GM19099 (cell line): ENCODE results near the gene GINS1.
A peak's percentile ranks its signal among the peaks of the same experiment; 100 is the strongest.

Source experiments
- POLR2A ChIP-seq: IDR thresholded peaks from 3 replicates; pipeline ENCODE4 v1.6.1; 2011; ENCODE audit warnings: low read depth; ENCODE audit not compliant: insufficient read length; ENCODE audit errors: extremely low read depth

GINS1 gene

DNA sequence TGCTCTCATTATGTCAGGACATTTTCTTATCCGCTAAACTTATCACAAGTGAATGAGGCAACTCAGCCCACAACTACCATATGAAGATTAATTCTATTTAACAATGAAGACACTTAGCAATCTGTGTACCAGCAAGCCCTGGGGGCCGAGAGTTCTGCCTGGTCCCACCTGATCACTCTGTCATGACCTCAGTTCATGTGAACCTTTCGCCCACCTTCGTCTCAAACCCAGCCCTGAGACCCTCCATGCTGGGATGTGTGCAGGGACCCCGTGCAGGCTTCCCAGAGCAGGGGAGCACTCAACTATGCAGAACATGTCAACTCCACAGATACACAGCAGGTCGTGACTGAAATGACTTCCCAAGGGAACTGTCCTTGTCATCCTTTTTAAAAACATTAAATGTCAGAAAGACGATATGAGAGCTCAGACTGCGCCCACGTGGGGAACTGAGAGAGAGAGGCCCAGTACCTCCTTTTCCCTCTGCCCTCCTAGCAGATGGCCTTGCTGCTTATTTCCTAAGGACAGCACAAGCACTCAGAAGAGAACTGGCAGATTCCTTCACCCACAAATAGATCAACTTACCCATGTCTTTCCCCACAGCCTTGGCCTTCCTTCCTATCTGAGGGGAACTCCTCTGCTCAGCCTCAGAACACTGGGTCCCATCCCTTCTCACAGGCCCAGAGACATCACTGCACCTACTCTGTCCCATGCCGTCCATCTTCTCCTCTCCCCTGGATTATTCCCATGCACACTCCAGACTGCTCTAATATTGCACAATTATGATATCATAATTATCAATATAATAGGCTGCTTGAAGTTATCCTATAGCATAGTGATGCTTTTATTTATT, 28.4 kb upstream of the GINS1 start:
- TF ChIP-seq POLR2A: no peak

DNA sequence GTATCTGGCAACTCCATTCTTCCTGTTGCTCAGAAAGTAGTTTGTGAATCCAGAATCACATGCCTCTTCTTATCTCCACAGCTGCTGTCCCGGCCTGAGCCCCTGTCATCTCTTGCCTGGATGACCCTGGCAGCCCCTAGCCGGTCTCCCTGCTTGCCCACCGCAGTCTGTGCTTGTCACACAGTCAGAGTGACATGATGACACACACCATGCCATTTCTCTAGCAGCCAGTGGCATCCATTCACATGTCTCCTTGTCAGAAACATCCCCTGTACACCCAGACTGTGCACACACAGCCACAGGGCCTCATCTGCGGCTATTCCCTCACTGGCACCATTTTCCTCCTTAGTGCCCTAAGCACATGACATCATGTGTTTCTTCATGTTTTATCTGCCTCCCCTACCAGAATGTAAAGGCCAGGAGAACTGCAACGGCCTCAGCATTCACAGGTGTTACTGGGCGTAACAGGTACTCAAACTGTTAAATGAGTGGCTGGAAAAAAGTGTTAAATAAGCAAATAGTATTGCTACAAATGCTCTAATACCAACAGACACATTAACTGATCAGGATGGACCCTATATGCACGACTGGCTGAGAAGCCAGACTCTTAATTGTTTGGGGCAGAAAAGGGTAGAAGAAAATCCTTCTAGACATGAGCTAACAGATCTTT, 26.4 kb upstream of the GINS1 start:
- no peak for TF ChIP-seq POLR2A

DNA sequence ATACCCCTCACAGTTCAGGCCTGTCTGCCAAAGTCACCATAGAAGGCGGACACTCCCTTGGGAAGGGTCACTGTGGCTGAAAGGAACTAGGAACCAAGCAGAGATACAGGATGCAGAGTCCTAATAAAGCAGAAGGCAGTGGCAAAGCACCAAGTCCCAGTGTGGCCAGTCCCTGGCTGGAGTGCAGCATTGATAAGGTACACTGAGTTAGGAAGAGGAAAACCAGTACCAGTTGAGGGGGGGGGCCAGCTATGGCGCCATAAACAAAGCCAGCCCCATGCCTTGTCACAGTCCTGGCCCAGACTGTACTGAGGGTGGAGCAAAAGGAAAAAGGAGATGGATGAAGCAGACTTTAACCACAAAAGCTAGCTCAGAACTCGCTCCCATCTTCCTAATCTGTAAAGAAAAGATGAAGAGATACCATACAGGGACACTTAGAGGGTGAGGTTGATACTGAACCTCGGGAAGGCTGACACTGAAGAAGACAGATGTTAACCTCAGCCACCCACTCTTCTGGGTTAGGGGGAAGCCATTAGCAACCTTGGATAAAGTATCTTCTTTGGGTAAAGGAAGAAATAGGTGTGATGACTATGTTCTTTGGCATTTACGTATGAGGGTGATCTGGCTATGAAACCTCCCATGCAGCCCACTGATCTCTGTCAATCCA, 24.6 kb upstream of the GINS1 start:
- no peak for TF ChIP-seq POLR2A

DNA sequence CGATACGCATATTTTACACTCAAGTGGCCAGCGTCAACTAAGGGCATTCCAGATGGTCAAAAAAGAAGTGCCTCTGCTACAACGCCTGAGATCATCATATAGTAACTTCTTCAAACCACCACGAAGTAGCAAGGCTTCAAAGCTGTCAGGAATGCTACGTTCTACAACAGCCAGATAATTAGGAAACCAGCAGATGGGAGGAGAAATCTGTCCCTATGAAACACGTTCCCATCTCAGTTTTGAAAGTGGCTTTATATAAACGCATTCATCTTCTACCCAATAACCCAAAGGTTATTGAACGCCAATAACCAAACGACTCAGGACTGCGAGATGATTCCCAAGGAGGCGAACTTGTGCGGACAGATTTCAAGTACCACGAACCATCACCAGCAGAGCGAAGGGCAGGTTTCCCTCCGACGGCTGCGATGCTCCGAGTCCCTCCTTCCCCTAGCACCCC, 18.0 kb upstream of the GINS1 start:
- TF ChIP-seq POLR2A: no peak

DNA sequence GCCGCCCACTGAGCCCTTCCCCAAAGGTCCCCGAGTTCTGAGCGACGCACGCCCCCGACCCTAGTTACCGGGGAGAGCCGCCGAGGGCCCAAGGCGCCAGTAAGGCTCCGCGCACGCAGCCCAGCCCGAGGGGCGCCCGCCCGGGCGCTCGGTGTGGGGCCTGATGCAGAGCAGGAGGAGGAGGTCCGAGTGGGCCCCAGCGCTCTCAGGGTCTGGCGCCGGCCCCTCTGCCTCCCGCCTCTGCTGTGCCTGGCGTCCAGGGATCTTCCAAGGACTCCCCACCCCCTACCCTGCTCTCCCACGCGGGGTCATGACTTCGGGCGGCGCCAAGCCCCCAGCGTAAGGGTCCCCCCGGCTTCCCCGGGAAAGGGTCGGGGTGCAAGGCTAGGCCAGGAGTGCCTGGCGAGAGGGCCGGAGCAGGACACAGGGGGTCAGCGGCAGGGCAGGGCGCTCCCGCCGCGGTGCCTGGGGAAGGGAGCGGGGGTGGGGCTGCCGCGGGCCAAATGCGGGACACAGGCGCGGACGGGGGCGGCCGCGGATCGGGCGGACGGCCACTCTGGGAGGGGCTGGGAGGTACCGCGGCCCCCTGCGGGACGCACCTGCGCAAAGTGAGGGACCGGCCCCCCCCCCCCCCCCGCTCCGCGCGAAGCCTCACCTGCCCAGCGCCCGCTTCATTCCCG, 17.5 kb upstream of the GINS1 start:
- TF ChIP-seq POLR2A: no peak

DNA sequence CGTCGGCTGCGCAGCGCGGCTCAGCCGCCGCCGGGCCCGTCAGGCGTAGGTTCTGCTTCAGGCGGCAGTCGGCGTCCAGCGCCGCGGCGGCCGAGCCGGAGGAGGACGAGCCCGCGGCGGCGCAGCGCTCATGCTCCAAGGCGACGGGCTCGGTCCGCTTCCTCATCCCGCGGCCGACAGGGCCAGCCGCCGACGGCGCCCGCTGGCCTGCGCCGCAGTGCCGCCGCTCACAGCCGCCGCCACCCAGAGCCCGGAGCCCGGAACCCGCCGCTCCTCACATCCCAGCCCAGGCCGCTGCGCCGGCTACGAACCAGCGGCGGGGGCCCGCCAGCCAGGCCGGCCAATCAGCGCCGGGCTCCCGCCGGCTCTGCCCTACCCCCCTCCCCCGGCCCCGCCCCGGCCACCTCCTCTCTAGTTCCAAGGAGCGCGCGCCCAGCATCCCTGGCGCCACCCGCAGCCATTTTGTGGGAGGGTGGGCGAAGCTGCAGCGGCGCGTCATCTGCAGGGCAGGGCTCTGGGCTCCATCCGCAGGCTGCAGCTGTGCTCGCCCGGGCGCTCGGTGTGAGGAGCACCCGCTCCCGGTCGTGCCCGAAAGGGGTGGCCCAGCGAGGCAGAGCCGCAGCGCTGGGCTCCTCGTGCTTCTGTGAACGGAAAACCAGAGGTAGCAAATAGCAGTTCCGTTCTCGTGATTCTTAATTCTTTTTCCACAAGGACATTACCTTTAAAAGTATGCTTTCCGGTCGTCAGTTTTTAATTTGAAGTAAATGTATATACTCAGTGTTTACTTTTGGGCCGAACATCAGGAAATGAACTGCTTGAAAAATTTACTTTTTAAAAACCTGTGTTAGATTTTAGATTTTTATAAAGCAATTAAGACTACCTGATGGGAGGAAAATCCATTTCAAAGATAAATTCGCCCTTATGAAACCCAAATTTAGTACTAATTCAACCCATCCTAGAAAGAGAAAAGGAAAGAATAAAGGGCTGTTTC, 16.6 kb upstream of the GINS1 start, which contains the start of gene ABHD12:
Gene ABHD12 (minus strand): TSS at position 298 of the 991 bp plus-strand sequence. CDS start 132 bp downstream, at position 166.
- peak; percentile 93 for TF ChIP-seq POLR2A

DNA sequence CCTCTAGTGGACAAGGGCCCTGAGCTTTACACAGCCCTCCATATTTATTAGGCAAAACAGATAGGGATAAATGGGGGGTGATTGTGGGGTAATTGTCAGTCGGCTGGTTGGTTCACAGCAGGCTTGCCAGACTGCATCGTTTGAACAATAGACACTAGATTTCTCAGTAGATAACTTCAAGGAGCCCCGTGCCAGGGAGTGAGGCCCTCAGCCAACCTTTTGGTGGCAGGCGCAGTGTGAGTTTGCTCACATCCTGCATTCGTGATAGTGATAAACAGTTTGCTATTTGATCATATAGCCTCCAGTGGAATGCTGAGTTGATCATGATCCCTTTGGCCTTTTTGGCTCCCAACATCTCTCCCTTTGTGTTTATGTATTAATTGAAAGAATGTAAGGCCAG, 13.2 kb upstream of the GINS1 start:
- TF ChIP-seq POLR2A: no peak

DNA sequence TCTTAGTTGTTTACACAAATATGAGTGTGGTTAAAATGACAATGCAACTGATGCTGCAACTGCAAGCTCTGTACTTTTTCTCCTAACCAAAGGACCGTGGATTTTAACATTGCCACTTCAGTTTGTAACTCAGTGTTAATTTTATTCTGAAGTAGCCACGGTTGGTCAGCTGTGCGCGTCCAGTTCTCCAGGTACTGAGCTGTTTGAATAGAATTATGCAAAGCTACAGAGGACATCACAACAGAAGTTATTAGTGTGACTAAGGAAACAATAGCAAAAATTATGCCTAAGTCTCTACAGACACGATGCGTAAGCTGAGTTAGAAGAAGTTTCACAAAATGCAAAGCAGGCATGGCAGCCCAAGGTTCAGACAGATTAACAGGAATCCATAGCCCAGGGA, 12.5 kb upstream of the GINS1 start:
- no peak for TF ChIP-seq POLR2A

DNA sequence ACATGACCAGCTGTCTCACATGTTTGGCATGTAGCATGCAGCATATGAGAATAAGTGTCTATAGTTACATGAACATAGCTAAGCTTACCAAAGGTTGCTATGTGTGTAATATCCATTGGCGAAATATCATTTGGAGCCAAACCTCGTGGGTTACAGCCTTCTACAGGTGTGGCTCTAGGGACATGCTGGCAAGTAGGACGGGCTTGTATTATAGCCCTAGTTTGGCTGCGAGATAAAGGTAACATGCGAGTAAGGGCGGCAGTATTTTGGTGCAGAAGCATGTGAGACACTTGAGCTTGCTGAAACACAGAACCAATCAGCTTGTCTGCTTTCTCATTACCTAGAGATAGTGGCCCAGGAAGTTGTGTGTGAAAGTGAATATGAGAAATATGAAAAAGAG, 10.4 kb upstream of the GINS1 start:
- TF ChIP-seq POLR2A: no peak

DNA sequence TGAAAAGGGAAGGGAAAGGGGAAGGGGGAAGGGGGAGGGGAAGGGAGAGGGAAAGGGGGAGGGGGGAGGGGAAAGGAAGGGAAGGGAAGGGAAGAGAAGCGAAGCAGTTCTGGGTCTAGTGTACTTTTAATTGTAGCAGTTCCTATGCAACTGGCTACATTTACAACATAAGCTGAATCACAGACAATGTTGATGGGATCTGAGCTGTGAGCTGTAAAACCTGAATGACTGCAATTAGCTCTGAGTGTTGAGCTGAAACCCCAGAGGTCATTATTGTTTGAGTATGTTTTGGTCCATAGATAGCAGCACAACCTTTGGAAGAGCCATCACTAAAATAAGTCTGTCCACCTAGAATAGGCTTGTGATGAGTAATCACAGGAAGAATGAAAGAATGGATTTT, 9.7 kb upstream of the GINS1 start:
- no peak for TF ChIP-seq POLR2A

DNA sequence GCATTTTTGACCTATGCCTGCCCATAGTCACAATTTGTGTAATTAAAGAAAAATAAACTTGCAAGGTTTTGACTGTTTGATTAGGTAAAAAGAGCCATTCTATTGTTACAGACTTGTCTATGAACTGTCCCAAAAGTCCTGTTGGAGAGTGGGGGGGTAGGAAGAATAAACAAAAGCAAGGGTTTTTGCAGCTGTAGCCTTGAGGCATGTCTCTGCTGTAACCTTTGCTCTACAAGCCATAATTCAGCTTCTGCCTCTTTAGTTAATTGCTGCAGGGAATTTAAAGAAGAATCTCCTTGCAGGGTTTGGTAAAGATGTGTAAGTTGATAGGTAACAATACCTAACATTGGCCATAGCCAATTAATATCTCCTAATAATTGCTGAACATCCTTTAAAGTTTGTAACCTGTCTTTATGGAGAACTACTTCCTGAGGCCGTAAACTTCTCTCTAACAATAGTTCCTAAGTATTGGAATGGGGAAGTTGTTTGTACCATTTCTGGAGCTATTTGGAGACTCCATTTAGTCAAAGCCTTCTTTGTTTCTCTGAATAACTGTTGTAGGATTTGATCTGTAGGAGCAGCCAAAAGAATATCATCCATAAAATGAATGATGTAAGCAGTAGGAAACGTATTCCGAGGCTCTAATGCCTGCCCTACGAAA, 9.0 kb upstream of the GINS1 start:
- no peak for TF ChIP-seq POLR2A

DNA sequence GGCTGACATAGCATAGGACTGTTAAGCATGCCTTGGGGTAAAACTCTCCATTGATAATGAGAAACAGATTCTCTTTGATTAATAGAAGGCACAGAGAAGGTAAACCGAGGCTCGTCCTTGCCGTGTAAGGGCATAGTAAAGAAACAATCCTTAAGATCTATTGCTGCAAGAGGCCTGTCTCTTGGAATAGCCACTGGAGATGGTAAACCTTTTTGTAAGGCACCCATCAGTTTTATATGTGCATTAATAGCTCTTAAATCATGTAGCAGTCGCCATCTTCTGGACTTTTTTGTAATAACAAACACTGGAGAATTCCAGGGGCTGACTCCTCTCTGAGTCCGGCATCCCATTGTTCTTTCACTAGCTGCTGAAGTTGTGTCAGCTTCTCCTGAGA, 8.4 kb upstream of the GINS1 start:
- no peak for TF ChIP-seq POLR2A

DNA sequence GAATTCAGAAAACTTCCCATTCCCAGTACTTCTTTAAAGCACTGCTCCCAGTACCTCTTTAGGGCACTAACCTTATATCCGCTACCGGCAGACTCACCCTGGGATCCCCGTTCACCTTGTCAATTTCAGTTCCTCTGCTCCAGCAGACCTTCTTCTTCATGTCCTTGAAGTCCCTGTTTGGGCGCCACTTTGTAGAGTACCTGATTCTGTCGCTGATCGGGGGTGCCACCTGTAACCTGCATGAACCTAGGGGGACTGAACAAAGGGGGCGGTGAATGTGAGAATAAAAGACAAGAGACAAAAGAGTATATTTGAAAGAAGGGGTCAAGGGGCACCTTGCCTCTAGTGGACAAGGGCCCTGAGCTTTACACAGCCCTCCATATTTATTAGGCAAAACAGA, 4.9 kb upstream of the GINS1 start:
- TF ChIP-seq POLR2A: no peak
